ENCODE results near the gene OGA.
"Not testable (repeated sequence)": the region's sequence is repeated elsewhere in the genome, so short reads cannot be mapped to it uniquely, and the experiment has no call there.

Gene OGA

GRCh38 chr10:101797403-101798059 lies 20.7 kb downstream of the OGA start:
- no peak for DNase-seq (ENCODE audit: low spot score)

DNA sequence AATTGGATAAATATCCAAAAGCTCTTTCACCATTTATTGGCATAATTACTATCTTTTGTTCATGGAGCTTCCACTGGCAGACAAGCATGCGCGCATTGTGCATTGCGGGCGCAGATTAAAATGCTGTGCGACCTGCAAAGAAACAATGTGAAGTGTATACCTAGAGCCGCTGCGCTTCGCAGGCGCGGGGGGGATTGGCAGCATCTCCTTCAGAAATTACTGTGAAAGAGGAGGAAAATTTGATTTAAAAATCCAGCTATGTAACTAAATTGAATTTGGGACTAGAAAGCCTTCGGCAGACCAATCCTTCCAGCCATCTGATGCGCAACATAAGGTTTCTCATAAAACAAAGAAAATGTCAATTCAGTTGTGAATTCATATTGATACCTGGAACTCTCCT lies 24.7 kb downstream of the OGA start:
- no peak for DNase-seq (ENCODE audit: low spot score)

DNA sequence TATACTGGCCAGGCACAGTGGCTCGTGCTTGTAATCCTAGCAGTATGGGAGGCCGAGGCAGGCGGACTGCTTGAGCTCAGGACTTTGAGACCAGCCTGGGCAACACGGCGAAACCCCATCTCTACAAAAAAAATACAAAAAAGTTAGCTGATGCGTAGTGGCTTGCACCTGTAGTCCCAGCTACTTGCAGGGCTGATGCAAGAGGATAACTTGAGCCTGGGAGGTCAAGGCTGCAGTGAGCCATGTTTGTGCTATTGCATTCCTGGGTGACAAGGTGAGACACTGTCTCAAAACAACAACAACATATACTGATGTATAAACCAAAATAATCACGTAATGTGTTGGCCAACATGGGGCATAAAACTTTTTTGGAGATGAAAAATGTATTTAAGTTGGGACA lies 28.6 kb downstream of the OGA start:
- no peak for DNase-seq (ENCODE audit: low spot score)

GRCh38 chr10:101789231-101789630 lies 29.0 kb downstream of the OGA start:
- not testable (repeated sequence) for DNase-seq (ENCODE audit: low spot score)

- no peak for DNase-seq (ENCODE audit: low spot score)
These were observed 32.4 kb downstream of the OGA start for GRCh38 chr10:101785801-101786200.

- no peak for DNase-seq (ENCODE audit: low spot score)
These were observed 33.7 kb downstream of the OGA start for GRCh38 chr10:101784558-101784957.

DNA sequence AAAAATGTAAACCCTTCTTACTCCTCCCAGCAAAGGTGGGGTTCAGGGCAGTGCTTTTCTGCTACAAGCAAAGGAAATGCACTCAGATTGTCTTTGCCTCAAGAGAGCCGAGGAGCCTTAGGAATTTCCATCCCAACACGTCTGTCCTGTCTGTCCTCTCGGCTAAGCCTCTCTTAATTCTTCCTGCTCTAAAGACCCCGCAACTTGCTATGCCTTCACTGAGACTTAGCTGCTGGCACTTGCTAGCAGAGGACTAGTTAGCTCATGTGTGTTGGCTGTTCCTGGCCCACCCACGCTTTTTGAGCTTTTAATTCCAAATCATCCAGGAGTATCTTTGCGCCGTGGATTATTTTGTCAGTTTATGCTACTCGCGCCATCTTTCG lies 34.5 kb downstream of the OGA start:
- DNase-seq (ENCODE audit: low spot score) = no peak

DNA sequence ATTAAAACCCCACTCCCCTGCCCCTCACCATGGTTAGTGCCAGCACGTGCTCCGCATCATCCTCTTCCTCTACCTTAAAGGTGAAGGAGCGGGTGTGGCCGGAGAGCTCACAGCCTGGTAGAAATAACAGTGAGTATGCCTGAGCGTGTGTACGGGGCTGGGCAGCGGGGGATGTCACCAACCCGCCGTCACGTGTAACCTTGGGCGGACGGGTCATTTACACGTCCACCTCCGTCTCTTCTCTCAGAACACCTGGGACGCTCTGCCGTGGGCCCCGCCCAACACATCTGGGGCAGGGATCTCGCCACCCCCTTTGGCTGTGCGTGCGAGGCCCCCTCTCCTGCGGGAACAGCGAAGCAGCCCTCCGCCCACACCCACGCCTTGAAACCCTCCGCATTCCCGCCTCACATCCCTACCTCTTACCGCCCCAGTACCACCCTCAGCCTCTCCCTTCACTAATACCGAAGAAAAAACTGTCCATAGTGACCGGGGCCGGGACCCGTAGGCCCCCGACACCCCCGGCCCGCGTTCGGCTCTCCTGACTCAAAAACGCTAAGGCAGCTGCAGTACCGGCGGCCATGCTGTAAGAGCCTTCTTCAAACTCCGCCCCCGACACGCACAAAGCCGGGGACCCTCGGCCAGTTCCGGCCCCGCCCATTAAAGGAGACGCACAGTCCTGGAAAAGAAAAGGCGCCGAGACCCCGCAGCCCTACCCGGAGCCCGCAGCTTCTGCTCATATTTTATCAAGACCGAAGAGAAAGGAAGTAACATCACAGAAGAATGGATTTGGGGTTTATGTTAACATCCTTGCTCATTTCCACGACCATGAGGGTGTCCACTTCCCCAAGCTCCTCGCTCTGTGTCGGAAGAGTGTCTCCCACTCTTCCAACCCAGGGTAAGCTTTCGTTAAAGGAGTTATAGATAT lies 35.2 kb downstream of the OGA start, which contains the start of gene NPM3:
Gene NPM3 (minus strand): TSS at position 636 of the 925 bp plus-strand sequence. CDS start 56 bp downstream, at position 580.
- peak; percentile 86 for DNase-seq (ENCODE audit: low spot score)

DNA sequence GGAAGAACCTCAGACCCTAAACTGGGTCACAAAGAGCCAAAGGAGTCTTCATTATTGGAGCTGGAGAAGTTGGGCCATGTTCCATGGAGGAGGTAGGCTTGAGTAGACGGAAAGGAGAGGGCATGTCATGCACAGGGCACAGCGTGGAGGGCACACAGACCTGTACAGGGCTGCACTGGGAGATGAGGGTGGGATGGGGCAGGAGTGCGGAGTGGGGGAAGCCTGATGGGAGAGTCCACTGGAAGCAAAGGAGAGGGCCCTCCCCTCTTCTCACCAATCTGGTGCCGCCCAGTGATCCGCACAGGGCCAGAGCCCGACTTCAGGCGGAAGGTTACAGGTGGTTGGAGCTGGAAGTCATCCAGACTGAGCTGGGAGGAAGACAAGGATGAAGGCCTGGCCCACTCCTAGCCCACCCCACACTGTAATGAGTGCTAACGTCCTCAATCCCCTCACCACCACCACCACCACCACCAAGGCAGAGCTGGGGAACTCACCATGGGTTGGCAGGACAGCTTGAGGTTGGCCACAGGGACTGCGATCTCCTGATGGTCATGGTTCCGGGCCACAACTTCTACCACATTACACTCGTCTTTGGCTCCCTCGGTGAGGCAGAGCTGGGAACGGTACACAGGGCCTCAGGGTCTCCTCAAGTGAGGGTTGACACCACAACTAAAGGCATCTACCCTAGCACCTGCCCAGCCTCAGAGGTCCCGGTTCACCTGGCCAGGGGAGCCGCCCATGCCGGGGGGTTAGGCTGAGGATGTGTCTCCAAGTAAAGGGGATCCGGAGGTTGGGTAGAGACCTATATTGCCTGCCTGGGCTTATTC lies 36.0 kb downstream of the OGA start:
- DNase-seq (ENCODE audit: low spot score) = no peak

DNA sequence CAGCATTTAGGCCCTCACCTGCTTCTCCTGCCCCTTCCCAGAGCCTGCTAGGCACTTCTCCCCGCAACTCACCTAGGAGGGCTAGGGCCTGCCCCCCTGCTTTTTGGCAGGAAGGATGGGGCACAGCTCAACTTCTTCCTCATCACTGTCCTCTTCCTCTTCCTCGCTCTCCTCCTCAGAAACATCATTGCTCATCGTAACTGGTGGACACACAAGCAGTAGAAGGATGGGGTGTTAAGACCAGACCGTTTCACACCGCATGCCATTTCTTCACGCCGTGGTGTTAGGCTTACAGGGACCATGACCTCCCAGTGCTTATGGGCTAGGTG lies 36.6 kb downstream of the OGA start:
- DNase-seq (ENCODE audit: low spot score) = no peak

DNA sequence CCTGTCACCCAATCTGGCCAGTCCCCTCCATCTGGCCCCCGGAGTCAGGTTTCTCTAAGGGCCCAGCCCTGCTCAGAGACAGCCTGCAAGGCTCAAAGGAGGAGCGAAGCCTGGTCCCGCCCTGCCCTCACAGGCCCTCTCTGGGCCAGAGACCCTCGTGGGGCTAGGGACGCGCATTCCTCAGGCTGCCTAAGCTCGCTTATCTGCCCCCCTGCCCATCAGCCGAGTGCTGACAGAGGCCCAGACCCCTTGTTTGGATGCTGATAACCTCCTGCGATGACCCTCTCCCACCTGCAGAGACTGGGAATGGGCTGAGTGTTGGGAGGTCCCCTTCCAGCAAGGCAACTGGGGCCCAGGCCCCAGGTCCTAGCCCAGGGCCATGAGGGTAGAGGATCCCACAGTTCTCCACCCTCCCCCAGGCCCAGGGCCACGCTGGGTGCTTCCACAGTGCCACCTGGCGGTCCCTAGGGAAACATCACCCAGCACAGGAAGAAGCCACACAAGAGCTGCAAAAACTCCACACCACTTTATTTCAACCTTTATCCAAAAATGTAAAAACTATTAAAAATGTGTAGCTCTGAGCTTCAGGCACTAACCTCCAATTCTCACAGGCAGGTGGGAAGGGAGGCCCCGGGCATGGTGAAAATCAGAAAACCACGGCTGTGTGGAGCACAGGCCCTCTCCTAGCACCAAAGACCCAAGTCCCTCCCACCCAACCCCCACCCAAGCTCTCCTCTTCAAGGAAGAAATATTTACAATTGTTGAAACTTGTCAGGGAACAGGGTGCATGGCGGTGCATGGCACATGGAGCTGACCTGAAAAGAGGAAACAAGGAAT lies 37.2 kb downstream of the OGA start:
- DNase-seq (ENCODE audit: low spot score) = peak; percentile 87

GRCh38 chr10:101780187-101780817 lies 37.9 kb downstream of the OGA start:
- peak; percentile 17 for DNase-seq (ENCODE audit: low spot score)

DNA sequence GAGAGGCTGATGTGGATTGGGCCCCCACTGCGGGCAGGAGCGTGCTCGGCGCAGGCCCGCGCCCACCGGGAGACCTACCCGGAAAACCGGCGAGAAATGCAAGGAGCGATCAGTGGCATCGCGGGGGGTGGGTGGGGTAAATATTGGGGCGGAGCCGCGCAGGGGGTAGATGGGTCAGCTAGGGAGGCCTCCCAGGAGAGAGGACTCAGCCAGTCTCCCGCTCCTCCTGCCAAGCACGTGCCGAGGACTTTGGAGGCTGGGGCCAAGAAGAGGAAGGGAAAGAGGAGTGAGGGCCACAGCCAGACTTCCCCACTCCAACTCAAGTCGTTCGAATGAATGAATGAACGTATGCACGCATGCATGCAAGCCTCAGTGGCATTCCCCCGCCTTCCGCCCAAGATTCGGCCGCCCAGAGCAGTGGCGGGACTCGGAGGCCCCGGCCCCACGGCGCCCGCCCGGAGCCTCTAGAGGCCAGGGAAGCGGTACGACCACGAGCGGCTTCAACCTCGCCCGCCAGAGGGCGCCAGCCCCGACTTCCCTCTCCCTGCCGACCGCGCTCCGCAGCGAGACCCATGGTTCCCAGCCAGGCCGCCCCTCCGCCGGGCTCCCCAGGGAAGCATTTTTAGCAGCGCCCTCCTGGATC lies 38.6 kb downstream of the OGA start:
- peak; percentile 85 for DNase-seq (ENCODE audit: low spot score)

DNA sequence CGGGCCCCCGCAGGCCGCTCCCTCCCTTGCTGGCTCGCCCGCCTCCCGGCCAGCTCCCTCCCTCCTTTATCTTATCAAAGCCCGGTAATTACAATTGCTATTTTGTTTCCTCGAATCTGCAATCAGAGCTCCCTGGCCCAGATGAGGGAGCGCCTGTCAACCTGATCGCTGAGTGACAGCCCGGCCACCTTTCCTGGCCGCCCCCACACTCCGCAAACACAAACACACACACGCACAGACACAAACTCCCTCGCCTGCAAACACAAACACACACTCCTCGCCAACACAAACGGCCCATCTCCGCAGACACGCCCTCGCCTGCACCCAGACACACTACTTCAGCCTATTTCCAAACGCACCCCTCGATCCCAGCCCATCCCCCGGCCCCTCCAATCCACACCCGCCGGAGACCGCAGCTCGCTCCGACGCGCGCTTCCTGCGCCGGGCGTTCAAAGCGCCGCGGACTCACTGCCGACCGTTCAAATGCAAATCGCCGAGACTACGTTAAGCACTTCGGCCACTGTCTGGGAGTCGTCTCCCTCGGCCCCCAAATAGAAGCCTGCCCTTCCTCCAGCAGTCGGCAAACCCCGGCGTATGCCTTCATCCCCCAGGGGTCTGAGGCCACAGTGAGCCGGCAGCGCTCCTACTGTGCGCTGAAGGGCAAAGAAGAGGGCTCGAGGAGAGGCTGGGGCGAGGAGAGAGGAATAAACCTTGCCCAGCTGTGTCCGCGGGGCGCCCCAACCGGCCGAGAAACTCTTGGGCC lies 39.3 kb downstream of the OGA start:
- DNase-seq (ENCODE audit: low spot score) = peak; percentile 72

DNA sequence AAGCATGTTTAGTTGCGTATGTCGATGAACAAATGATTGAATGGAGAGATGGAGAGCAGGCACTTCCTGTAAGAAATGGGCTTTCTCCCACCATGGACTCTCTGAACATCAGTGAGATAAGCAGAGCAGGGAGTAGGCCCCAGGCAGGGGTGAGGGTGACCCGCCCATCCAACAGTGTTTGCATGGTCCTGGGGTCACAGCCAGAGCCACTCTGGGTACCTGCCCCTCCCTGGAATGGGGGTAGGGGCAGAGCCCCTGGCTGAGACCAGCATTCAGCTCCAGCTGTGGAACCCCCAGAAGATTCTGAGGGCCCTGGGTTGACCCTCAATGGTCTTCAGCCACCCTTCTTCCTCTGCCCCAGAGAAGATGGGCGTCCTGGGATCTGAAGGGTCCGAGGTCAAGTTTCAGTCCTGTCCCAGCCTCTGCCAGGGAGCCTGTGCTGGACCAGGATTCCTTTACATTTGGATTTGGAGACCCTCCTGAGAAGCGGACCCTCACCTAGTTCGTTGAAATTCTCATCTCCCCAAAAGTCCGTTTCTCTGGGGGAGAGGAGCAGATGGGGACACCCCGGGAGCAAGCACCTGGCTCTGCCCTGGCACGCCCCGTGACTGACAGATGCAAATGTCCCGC lies 40.0 kb downstream of the OGA start:
- DNase-seq (ENCODE audit: low spot score) = no peak

DNA sequence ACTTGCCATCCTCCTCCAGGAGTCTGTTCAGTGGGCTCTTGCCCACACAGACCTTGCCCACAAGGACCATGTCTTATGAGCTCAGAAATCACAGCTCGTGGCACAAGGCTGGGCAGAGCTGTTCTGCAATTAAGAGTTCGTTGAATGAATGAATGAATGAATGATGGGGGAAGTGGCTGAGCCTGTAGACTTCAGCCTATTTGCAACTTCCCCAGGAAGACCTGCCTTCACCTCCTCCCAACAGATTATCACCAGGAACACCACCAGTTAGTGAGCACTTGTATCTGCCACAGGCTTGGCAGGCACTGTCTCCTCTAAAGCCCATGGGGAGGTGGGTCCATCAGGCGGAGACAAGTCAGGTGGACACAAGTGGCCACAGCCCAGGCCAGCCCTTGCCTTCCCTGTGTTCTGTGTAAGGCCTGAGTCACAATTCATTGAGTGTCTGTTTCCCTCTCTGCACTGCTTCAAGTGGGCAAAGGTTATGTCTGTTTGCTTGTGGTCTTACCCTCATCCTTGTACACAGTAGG lies 40.6 kb downstream of the OGA start:
- DNase-seq (ENCODE audit: low spot score) = no peak

DNA sequence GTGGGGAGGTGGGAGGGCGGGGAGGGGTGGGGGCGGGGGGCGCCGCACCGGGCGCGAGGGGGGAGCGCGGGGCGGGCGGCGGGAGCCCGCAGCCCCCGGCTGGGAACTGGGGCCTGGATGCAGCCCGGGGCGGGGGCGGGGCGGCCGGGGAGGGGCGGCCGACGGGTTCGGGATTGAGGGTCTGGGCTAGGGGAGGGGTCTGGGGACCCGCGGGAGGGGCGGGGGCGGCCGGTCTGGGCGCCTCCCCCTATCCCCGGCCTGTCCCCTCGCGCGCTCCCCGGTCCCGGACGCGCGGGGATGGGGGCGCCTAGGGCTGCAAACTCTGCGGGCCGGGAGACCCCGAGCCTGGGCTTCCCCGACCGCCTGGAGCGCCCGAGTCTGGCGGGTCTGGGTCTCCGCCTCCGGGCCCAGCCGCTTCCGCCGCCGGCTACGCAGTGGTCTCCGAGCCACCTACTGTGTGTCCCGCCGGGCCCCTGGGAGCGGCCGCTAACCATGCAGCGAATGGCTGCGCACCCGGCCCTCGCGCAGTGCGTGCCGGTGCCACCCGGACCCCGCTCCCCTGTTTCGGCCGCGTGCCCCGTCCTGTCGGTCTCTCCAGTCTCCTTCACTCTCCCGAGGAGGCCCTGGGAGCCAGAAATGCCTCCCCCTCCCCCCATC lies 42.0 kb downstream of the OGA start:
- DNase-seq (ENCODE audit: low spot score) = no peak

GRCh38 chr10:101775273-101776160 lies 42.7 kb downstream of the OGA start, which contains the start of gene FGF8:
TSS of gene FGF8 (minus strand) at chr10:101776114. CDS start at chr10:101775900, 214 bp downstream.
- DNase-seq (ENCODE audit: low spot score) = no peak
